GM18951 (cell line): Measurements from ENCODE around the gene SLC24A4.

Experiments
- POLR2A ChIP-seq: IDR thresholded peaks from 4 replicates; pipeline ENCODE4 v1.6.1; 2011; ENCODE audit warnings: mild to moderate bottlenecking; ENCODE audit not compliant: insufficient read length, insufficient read depth; ENCODE audit errors: extremely low read depth
- in situ Hi-C: fragments of 300-500 bp; cut with MboI; formaldehyde crosslinking; loops from one replicate; pipeline ENCODE4 v1.12.0; 2022; ENCODE audit warnings: low sequenced_read_pairs, mixed read lengths, inconsistent platforms; ENCODE audit not compliant: unreplicated experiment

SLC24A4 gene

GRCh38 chr14:92369097-92369496 is 46.1 kb downstream of the SLC24A4 start:
- TF ChIP-seq POLR2A, result no peak
- in situ Hi-C loops, result no loop called here

GRCh38 chr14:92372230-92372629 is 49.3 kb downstream of the SLC24A4 start:
- TF ChIP-seq POLR2A, result no peak
- in situ Hi-C loops, result no loop called here

GRCh38 chr14:92373336-92373735 is 50.4 kb downstream of the SLC24A4 start:
- in situ Hi-C loops, result no loop called here
- no peak for TF ChIP-seq POLR2A

GRCh38 chr14:92380131-92380530 is 57.2 kb downstream of the SLC24A4 start:
- no peak for TF ChIP-seq POLR2A
- in situ Hi-C loops, result no loop called here

DNA sequence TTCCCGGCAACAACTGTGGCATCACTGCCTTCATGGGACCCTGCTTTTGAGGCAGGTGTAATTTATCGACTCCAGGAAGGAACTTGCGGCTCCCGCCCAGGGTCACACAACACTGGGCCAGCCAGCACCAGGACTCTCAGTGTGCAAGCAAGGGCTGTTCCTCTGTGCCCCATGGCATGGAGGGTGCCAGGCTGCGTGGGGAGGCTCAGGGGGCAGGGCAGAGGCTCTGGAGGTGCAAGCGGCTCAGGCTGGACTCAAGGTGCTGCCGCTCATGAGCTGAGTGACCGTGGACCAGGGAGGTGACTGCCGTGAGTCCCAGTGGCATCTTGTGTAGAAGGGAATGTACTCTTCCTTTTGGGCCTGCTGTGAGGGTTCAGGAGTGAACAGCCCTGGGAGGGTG is 57.6 kb downstream of the SLC24A4 start:
- TF ChIP-seq POLR2A, result no peak
- in situ Hi-C loops, result no loop called here

GRCh38 chr14:92382677-92383076 is 59.7 kb downstream of the SLC24A4 start:
- TF ChIP-seq POLR2A, result no peak
- in situ Hi-C loops, result no loop called here

DNA sequence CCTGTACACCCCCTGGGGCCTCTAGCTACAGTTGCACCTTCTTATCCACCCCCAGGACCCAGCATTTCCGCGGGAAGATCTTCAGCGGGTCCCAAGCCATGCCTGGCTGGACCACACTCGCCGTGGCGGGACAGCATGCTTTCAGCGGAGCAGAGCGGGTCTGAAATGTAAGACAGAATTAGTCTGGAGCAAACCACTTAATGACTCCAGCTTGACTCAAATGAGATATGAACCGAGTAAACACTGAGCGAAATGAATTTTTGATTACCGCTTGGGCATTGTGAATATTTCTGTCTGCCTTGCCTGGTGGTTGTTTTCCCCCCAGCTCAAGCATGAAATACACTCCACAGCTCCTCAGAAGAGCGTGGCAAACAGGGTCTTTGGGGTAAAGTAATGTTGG is 60.8 kb downstream of the SLC24A4 start:
- in situ Hi-C loops, result no loop called here
- TF ChIP-seq POLR2A, result no peak

DNA sequence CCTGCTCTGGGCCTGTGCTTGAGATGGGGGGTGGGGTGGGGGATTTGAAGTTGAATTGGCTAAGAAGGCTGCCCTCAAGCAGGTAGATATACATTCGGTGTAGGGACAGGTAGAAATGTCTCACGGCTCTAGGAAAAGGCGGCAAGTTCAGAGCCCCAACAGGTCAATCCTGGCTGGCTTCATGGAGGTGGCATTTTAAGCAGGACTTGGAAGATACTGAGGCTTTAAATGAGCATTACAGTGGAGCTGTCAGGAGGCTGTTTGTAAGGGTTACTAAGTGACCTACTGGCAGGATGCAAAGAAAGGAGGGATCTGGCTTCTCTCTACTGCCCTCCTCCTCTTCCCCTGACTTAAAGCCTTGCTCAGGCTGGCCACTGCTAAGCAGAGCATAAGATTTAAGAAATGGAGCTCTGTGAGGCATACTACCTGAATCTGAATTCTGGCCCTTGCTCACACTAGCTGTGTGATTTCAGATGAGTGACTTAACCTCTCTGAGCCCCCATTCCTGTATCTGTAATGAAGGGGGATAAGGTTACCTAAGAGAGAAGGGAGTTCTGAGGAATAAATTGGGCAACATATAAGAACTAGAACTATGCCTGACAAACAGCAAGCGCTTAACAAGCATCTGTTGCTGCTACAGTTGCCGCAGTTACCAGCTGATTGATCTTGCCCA is 61.6 kb downstream of the SLC24A4 start:
- no peak for TF ChIP-seq POLR2A
- in situ Hi-C loops, result no loop called here

- in situ Hi-C loops, result no loop called here
- TF ChIP-seq POLR2A, result no peak
Observed at GRCh38 chr14:92385561-92385960, 62.6 kb downstream of the SLC24A4 start.

DNA sequence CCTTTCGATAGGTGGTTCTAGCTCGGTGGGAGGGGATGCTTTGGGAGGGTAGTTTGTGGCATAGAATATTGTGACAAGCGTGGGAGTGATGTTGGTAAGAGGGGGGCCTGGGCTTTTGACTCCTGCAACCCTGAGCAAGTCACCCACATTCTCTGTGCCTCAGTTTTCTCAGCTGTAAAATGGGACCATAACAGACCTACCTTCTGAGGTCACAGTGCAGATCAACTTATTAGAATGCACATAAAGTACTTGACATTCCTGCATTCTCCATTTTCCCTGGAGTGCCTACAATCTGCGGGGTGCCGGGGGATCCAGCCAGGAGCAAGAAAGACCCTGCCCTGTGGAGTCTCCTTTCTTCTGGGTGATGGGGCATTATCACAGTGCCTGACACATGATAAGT is 63.2 kb downstream of the SLC24A4 start:
- in situ Hi-C loops, result no loop called here
- TF ChIP-seq POLR2A, result no peak

GRCh38 chr14:92386637-92387036 is 63.7 kb downstream of the SLC24A4 start:
- in situ Hi-C loops, result no loop called here
- no peak for TF ChIP-seq POLR2A

DNA sequence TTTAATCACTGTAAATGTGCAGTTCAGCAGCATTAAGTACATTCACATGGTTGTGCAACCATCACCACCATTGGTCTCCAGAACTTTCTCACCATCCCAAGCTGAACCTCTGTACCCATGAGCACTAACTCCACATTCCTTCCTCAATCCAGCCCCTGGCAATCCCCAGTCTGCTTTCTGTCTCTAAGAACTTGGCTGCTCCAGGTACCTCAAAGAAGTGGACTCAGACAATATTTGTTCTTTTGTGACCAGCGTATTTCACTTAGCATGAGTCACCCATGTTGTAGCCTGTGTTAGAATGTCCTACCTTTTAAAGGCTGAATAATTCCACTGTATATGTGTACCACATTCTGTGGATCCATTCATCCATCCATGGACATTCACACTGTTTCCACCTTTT is 64.6 kb downstream of the SLC24A4 start:
- in situ Hi-C loops, result no loop called here

GRCh38 chr14:92389598-92390158 is 66.7 kb downstream of the SLC24A4 start:
- no peak for TF ChIP-seq POLR2A
- in situ Hi-C loops, result no loop called here

More for the DNA sequence above, 64.6 kb downstream of the SLC24A4 start:
- TF ChIP-seq POLR2A, result no peak

DNA sequence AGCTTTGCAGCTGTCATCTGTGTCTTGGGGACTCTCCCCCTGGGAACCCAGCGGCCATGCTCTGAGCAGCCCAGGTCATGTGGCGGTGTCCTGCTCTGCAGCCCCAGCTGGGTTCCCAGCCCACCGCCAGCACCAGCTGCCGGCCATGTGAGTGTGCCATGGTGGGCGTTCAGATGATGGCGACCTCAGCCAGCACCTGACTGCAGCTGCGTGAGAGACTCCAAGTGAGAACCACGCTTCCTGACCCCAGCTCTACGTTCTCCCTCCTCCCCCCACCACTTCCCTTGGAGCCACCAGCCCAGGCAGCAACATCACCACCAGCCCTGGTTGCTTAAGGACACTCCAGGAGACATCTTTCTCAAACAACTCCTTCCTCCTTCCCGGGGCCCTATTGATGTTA is 68.8 kb downstream of the SLC24A4 start:
- in situ Hi-C loops, result no loop called here
- no peak for TF ChIP-seq POLR2A

- in situ Hi-C loops, result no loop called here
- TF ChIP-seq POLR2A, result no peak
Observed at GRCh38 chr14:92392711-92393110, 69.7 kb downstream of the SLC24A4 start.
